Activated CD4-positive, alpha-beta T cell treated with anti-CD3 and anti-CD28 coated beads for 1 hour (primary cell): ENCODE data around the gene PDE7B.
A peak's percentile ranks its signal among the peaks of the same experiment; 100 is the strongest.

Experiments
- DNase-seq: peaks from one replicate; pipeline ENCODE4 v3.0.0-alpha.2; 2020

The PDE7B gene

DNA sequence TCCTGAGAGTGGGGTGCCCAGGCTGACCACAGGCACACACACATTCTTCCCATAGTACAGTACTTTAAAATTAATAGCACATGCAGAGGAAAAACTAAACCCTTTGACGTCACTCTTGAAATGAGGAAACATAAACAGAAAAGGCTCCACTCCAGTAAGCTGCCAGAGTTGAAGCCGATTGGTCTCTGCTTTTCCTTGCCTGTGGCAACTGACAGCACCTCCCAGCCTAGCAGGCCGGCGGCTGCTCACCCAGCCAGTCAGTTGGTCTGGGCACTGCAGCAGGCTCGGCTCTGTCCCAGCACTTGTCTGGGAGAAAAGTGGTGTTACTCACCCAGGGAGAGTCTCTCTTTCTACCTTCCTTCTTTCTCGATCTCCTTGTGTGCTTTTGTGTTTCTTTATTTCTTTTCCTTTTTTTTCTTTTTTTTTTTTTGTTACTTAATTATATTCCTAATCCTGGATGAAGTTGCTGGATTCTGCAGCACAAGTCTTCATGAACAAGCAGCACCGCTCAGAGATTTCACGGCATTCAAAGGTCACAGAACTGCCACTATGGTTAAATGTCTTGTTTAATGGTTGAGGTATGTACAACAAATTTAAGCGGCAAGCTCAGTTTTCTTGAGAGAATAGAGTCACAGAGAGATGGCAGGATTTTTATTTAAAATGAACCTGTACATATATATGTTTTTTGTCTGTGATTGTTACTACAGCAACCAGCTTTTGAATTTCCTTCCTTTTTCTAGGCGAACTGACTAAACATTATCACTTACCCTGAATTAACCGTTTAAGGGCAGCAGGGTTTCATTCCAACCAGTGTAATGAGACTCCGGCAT, at the start of gene PDE7B:
Gene PDE7B, plus strand, starts transcription at position 260 of the 830 bp plus-strand sequence.
- peak; percentile 13 for DNase-seq

DNA sequence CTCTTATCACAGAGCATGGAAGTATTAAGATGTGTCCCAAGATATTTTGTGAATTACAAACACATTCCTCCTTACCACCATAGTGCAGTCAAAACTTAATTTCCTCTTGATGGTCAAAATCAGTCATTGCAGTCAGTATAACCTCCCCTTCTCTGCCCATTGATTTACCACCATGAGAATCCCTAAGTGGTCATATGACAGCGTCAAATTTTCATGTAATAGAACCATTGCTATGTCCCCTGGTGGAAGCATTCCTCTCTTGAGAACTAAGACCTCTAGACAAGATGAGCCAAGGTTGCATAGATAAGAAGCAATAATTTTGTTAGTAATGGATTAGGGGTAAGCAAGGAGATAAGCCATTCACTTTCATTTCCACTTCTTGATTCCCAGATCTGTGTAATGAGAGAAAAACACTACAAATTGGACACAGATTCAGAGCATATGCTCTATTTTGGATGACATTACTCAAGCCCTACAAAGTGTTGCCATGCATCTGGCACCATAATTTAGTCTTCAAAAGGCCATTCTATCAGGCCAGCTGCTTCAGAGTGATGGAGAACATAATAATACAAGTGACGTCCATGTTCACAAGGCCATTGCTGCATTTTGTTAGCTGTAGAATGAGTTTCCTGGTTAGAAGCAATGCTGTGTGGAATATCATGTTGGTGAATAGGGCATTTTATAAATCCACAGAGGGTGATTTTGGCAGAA, 49.6 kb upstream of the PDE7B start:
- DNase-seq = no peak

DNA sequence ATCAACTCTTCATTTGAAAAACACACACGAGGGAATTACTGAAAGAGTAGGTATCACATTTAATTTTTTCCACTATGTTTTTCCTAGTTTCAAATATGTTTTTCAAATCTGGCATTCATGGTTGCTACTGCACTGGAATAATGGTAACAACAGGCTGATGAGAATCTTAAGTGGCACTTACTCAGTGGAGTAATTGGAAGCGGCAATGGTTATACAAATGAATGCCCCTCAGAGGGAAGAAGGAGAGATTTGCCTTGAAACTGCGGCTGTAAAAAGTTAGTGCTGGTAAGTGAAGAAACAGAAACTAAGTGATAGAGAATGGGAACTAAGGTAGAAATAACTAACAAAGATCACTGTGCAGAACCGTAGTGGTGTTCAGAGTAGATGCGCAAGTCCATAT, 41.0 kb upstream of the PDE7B start:
- no peak for DNase-seq

DNA sequence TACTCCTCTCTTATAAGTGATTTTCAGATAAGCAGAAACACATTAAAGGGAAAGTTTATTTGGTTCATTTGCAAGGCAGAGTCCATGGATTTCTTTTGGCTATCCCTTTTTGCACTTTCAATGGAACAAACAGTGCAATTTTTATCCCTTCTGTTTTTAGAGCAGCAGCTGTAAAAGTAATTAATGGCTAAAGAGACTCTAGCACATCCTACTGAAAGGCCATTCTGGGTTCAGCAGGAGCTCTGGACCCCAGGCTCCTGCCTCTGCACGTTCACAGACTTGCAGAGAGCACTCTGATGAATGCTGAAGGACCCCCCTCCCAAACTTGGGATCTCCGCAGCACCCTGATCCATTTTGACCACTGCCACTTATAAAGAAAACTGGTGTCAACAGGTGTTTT, 40.3 kb upstream of the PDE7B start:
- DNase-seq = no peak

DNA sequence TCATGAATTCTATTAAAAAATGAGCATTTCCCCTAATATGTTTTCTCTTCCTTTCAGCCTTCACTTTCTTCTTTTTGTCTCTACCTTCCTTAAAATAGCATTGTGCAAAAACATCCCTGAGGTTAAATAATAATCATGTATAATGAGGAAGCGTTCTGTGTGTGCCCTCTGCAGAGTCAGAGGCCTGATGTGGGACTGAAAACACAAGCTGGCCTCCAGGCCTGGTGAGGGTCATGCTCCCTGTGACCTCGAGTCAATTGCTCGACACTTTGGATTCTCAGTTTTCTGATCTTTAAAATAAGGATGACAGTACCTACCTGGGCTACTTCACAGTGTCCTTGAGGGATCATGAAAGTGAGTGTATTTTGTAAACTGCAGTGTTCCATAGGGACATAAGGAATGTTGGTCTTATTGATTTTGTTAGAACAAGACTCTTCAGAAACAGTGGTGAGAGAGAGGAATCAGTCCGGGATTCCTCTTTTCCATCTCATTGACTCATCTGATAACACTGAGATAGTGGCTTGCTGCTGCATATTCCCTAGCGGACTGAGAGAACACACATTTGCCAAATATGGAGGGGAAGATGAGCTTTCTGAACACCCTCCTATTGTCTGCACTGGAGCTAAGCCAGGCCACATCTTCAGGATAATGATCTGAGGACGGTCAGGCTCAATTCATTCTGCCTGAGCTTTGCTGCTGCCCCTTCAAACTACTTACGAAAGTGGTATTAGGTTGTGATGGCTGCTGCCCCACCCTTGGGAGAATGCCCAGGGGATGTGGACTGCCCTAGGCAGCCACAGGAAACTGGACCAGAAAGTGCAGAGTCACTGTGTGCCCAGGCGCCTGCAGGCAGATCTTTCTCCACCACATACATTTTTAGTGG, 39.6 kb upstream of the PDE7B start:
- DNase-seq = no peak

DNA sequence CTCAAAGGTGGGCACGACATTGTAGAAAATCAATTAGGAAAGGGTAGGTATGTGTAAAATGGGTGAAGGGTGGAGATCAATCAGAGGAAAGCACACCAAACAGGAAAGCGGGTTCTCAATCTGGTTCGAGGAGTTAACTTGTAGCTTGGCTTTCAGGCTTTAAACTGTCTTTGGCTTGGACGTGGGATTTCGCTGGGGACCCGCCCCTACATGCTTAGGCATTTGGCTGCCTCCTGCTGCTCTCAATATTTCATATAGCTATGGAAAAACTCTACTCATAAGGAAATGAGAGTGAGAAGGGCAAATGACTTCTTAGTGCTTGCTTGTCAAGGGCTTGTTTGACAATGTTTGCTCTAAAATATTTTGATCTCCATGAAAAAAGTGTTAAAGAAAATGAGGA, 38.1 kb upstream of the PDE7B start:
- no peak for DNase-seq

DNA sequence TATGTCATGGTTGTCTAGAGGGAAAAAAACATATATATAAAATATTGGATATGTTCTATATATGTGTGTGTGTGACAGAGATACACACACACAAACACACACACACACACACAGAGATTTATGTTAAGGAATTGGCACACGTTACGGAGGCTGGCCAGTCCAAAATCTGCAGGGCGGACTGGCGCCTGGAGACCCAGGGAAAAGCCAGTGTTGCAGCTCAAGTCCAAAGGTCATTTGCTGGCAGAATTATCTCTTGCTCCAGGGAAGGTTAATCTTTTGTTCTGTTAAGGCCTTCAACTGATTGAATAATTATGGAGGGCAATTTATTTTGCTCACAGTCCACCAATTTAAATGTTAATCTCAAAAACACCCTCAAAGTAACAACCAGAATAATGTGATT, 37.5 kb upstream of the PDE7B start:
- no peak for DNase-seq

DNA sequence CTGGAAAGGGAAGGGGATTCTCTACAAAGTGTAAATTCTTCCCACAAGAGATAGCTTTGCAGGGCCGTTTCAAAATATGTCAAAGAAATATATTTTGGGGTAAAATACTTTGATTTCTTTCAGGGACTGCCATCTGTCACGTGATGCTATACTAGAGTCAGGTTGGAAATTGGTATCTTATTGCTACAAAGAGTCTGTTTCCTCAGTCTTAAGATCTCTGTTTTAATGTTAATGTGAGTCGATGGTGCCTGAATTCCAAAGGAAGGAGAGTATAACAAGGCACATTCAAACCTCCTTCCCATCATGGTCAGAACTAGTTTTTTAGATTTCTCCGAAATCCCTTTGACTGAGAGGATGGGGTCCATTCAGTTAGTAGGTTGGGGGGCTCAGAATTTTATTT, 36.3 kb upstream of the PDE7B start:
- no peak for DNase-seq

DNA sequence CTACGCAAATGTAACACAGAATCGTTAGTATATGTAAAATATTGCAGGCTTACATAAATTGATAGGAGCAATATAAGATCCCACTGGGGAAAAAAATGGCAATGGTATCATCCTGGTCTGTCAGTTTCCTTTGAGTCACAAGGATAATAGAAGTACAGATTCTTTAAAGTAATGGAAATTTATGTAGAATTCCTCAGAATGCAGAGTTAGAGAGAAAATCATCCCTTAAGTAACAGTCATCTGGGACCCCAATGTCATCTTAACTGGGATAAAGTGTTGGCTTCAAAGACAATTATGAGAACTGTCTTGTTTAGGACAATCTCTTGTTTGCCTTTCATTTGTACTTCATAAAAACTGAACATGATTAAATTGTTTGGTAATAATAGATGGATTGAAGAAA, 34.5 kb upstream of the PDE7B start:
- no peak for DNase-seq

DNA sequence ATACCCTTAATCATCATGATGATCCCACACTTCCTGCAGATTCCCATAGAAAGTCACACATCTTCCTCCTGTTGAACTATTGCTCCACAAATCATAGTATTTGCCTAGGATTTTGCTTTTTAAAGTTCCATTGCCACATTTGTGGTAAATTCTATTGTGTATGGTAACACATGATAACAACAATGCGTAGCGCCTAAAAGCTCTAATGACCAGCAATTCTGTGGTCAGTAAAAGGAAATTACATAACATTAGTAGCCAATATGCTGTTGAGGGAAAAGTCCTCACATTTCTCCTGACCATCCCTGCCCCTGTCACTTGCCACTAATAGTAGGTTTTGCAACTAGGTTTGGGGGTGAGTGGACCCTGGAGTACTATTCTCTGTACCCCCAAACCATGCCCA, 31.8 kb upstream of the PDE7B start:
- DNase-seq = no peak

DNA sequence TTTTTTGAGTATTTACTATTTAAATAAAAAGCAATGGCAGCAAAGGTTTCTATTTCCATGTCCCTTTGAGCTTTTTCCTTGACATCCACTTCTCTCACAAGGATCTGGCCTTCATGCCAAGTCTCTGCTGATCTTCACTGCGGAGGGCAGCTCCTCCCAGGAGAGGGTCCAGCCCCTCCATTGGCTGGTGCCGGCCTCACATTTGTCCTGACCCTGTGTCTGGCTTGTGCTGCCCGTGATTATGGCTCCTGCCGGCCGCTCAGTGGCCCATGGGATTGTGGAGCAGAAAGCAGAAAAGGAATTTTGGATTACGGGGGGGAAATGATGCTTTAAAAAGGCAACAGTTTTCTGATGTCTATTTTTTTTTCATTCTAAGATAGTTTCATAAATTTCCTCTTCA, 31.2 kb upstream of the PDE7B start:
- no peak for DNase-seq

DNA sequence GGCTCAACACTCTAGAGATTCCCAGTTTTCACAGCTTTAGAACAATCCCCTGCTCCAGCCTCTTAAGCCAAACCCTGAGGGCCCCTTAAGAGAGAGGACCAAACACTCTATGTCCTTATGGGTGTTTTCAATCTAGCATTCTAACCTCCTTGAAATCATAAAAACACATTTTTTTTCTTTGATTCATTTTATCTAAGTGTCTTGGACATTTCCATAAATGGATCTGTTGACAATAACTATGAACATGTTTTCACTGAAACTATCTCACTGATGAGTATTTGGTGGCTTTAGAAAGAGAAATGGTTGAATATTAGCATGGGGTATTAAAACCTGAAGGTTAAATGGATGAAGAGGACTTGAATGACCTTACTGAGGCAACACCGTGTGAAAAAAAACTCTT, 27.6 kb upstream of the PDE7B start:
- no peak for DNase-seq

DNA sequence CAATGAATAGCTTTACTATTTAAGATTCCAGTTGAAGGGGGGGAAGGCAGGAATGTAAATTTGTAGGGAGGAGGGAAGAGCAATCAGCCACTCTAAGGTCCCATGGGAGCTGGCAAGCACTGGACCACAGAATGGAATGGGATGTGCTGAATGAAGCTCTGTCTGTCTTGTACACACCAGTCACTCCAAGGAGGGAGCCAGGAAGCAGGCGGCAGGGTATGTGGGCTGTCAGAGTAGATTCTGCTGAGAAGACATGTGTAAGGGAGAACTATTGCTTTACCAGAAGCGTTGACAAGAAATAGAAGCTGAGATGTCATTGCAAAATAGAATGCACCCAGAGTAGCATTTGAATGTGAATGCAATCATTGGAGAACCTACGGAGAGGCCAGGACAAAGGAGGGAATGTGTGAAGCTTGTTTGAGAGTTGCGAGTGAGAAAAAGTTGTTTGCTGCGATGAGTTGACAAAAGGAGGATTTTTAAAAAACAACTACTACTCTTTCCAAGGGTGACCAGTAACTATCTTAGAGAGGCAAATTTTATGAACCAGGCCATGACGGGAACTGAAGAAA, 25.2 kb upstream of the PDE7B start:
- no peak for DNase-seq

DNA sequence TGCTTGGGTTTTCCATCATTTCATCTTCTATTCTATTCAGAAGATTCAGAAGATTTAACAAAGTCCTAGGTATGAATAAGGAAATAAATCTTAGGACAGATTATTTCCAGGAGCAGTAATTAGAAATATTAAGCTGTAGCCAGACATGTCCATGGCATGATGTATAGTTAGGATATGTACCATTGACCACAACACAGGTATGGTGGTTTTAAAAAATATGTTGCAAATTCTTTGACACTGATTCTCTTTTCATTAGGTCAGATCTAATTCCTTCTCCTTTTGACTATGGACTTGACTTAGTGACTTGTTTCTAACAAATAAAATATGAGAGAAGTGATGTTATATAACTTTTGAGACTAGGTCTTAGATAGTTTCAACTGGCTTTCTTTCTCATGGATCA, 23.5 kb upstream of the PDE7B start:
- DNase-seq = no peak

DNA sequence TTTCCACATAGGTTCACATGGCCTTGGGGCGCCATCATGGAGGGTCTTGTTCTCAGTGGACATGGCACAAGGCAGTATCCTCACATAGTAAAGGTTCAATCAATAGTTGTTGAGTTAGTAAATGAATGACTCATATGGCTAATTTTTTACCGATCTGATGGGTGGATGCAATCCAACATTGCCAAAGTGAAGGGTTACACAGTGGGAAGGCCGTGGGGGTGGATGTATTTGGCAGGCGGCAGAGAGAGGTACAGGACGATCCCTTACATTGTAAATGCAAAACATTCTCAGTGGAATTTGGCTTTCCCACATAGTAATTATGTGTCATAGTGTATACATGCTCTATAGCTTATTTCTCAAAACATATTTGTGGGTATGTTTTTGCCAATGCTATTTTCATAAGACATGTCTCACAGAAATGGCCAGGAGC, 21.0 kb upstream of the PDE7B start:
- no peak for DNase-seq

DNA sequence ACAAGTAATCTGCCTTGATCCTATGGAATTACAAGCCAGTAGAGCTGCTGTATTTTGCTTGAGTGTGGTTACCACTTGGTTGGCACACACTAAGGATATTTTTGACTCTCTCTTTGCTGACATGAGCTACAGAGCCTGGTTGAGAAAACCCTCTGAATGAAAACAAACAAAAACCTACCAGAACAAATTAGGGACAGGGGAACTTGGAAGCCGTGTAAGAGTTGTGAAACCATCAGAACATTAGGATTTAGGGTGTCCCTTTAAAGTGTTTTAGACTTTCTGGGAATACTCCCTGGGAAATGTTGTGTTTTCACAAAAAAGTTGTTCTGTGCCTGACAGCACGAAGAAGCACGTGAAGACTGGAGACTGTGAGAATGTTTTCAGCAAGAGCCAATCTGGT, 20.5 kb upstream of the PDE7B start:
- DNase-seq = no peak

DNA sequence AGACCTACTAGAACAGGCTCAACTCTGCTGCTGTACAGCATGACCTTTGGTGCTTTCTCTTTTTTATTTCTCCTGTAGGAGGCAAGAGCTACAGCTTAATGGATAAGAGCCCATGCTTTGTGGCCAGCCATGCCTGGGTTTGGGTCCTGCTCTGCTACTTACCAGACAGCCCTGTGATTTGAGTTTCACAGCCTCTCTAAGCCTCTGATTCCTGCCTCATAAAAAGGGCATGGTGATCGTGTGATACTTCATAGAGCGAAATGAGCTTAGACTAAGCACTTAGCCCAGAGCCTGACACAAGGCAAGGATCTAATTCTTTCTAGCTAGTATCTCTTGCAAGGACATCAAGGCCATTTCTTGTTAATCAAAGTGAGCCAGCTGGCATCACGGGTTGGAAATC, 19.3 kb upstream of the PDE7B start:
- DNase-seq = no peak

DNA sequence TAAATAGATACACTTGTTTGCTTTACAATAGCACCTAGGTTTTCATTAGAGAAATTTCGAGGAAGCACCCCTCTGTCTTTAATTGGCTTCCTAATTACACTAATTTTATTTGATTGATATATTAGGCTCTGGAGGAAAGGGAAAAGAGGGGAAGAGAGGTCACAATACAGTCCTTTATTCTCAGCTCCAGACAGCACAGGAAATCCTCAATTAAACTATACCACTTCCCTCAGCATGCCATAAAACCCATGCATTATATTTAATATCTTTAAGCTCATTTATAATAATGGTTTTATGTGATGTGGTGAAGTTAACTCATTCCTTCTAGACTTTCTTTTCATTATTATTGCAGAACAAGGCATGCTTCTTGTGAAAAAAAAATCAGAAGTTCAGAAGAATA, 17.7 kb upstream of the PDE7B start:
- DNase-seq = no peak

DNA sequence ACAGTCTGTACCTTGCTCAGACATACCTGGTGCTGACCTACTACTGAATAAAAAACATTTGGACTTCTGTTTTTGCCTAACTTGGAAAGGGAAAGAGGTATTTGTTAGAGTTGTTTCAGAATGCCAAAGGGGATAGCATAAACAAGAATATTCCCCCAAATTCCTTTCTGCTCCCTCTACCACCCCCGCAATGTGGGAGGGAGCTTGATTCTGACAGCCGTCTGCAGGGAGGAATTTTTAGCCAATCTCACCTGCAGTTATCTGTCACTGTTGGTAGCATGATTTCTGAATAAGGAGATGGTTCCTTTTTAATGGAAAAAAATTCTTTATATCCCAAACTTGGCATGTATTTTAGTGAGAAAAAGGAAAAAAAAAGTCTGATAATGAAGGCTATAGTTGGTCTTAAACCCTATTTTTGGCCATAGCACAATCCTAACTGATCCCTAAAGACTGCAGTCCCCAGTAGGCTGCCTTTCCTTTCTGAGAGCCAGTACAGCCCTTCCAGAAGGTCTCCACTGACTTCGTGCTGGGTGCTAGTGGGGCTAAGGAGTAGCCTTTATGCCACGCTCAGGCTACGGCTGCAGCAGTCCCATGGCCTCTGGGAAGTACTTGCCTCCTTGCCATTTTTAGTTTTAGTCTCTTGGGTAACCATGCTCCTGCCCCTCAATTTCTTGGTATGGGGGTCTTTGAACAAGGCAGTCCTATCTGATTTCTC, 13.6 kb upstream of the PDE7B start:
- DNase-seq = no peak

DNA sequence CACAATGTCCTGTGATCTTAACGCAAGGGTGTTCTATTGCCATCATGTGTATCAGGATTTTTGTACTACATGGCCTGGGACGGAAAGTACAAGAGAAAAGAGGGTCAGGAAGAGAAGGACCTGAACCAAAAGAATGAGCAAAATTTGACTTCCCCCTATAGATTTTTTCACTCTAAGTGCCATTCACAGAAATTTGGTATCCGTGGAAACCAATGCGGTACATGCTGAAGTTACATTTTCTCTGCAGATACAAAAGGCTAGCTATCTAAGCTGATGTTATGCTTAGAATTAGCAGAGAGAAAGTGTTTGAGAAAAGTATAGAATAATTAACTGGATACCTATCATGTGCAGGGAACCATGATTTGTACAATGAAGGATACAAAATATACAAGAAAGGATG, 12.4 kb upstream of the PDE7B start:
- DNase-seq = no peak

DNA sequence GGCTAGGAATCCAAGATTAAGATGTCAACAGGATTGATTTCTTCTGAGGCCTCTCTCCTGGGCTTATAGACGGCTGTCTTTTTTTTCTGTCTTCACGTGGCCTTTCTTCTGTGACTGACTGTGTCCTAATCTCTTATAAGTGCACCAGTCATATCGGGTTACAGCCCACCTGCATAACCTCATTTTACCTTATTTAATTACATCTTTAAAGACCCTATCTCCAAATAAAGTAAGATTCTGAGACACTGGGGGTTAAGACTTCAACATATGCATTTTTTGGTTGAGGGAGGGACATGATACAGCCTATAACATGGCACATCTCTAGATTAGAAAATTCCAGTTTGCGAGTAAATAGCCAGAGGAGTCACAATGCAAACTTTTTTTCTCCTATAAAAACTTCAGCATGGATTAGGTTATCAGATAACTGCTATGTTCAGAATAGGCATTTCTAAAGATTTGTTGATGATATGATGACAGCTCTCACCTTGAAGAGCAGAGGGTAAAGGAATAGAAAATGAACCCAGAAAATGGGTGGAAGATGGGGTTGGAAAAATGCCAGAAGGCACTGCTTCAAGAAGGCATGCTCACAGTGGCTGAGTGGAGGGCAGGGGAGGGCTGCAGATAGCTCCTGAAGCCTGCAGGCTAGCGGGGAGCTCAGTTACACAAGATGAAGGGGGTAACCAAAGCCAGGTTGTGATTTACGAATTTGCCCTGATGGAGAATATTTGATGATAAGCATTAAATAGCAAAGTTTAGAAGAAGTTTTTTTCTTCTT, 8.7 kb upstream of the PDE7B start:
- DNase-seq = no peak

DNA sequence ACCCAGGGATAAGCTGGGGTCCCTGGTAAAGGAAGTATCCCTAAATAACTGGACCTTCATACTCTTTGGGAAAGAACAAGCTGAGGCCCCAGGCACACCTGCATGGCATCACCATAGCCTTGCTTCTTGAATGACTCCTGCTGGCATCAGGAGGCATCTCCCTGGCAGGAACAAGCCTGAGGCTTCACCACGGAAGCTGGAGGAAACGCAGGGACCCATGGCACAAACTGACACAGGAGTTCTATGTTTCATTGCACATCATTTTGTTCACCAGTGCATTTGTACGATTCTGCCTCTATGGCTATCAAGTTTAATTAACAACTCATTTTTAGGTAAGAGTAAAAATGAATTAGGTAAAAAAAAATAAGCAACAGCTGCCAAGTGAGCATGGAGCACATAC, 619 bp upstream of the PDE7B start:
- no peak for DNase-seq
